ENCODE measurements around the gene GCFC2.
"Not testable (repeated sequence)": the region's sequence is repeated elsewhere in the genome, so short reads cannot be mapped to it uniquely, and the experiment has no call there.

GCFC2 gene

GRCh38 chr2:75676464-75676863, 34.3 kb downstream of the GCFC2 start:
- no peak for DNase-seq

GRCh38 chr2:75675908-75676307, 34.8 kb downstream of the GCFC2 start:
- no peak for DNase-seq

GRCh38 chr2:75675423-75675822, 35.3 kb downstream of the GCFC2 start:
- DNase-seq, result not testable (repeated sequence)

- DNase-seq, result no peak
These were observed 42.8 kb downstream of the GCFC2 start for GRCh38 chr2:75667884-75668283.

- no peak for DNase-seq
These were observed 43.8 kb downstream of the GCFC2 start for GRCh38 chr2:75666911-75667310.

- no peak for DNase-seq
These were observed 52.9 kb downstream of the GCFC2 start for GRCh38 chr2:75657798-75658197.

- no peak for DNase-seq
These were observed 54.2 kb downstream of the GCFC2 start for GRCh38 chr2:75656563-75656962.

GRCh38 chr2:75655861-75656260, 54.9 kb downstream of the GCFC2 start:
- no peak for DNase-seq

GRCh38 chr2:75654012-75654411, 56.7 kb downstream of the GCFC2 start:
- no peak for DNase-seq

- no peak for DNase-seq
These were observed 62.9 kb downstream of the GCFC2 start for GRCh38 chr2:75647771-75648170.

GRCh38 chr2:75646583-75647425, 63.9 kb downstream of the GCFC2 start, which contains the start of gene MRPL19:
Gene MRPL19 (plus strand): TSS chr2:75646783. CDS start chr2:75646808, 25 bp downstream.
- DNase-seq, result peak; percentile 83

GRCh38 chr2:75646090-75646582, 64.6 kb downstream of the GCFC2 start:
- DNase-seq, result no peak

- no peak for DNase-seq
These were observed 65.1 kb downstream of the GCFC2 start for GRCh38 chr2:75645643-75646042.

GRCh38 chr2:75643980-75644379, 66.7 kb downstream of the GCFC2 start:
- no peak for DNase-seq

GRCh38 chr2:75641587-75641986, 69.1 kb downstream of the GCFC2 start:
- no peak for DNase-seq

- DNase-seq, result peak; percentile 53
These were observed 70.0 kb downstream of the GCFC2 start for GRCh38 chr2:75640621-75641121.

- no peak for DNase-seq
These were observed 73.1 kb downstream of the GCFC2 start for GRCh38 chr2:75637568-75637967.

- DNase-seq, result no peak
These were observed 75.8 kb downstream of the GCFC2 start for GRCh38 chr2:75634945-75635344.

- DNase-seq, result no peak
These were observed 77.1 kb downstream of the GCFC2 start for GRCh38 chr2:75633620-75634019.

- DNase-seq, result no peak
These were observed 77.9 kb downstream of the GCFC2 start for GRCh38 chr2:75632813-75633212.

- no peak for DNase-seq
These were observed 78.5 kb downstream of the GCFC2 start for GRCh38 chr2:75632091-75632701.

GRCh38 chr2:75627902-75628504, 82.7 kb downstream of the GCFC2 start:
- peak; percentile 61 for DNase-seq

GRCh38 chr2:75622929-75623328, 87.8 kb downstream of the GCFC2 start:
- no peak for DNase-seq

GRCh38 chr2:75622500-75622899, 88.2 kb downstream of the GCFC2 start:
- DNase-seq, result no peak

All from stimulated activated CD4-positive, alpha-beta T cell treated with anti-CD3 and anti-CD28 coated beads, Interleukin-4, amount 100 ng/mL, for 24 hours (primary cell).